Measurements from ENCODE around the gene CCDC9.
"Not testable (repeated sequence)": the region's sequence is repeated elsewhere in the genome, so short reads cannot be mapped to it uniquely, and the experiment has no call there.

The CCDC9 gene

GRCh38 chr19:47260476-47260875 is 4.2 kb downstream of the CCDC9 start:
- Mint-ChIP-seq H3K27ac (no peak overlapping the region), H3K27me3 (no peaks in the 10 kb centered on the region), H3K4me1 (peaks cover 42% of the 10 kb centered on the region), H3K36me3 (peaks cover 44% of the 10 kb centered on the region), H3K9me3 (no peaks in the 10 kb centered on the region), H3K4me3 (no peak overlapping the region)
- DNase-seq, result no peak
- CTCF ChIA-PET, result no interaction called here

DNA sequence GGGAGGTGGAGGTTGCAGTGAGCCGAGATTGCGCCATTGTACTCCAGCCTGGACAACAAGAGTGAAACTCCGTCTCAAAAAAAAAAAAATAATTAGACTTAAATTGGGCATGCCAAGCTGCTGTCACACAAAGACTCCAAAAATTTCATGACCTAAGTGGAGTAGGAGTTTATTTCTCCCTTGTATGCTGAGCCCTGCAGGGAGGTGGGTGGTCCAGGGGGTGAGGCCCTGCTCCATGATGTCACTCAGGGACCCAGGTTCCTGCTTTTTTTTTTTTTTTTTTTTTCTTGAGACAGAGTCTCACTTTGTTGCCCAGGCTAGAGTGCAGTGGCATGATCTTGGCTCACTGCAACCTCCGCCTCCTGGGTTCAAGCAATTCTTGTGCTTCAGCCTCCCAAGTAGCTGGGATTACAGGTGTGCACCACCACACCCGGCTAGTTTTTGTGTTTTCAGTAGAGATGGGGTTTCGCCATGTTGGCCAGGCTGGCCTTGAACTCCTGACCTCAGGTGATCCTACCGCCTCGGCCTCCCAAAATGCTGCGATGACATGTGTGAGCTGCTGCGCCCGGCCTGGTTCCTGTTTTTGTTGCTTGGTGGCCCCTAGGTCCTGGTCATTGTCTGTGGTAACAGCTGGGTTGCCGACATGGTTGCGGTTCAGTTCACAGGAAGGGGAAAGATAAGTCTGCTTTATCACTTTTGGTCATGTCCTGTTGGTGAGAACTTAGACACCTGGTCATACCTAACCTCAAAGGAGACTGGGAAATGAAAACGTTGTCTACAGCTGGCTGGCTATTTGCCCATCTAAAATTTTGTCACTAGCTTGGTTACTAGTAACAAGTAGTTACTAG is 5.8 kb downstream of the CCDC9 start:
- Mint-ChIP-seq H3K4me1 (peaks cover 35% of the 10 kb centered on the region), H3K36me3 (peaks cover 55% of the 10 kb centered on the region)
- H3K9me3 Mint-ChIP-seq, DNase-seq, CTCF ChIA-PET, H3K4me3 Mint-ChIP-seq, H3K27ac Mint-ChIP-seq, H3K27me3 Mint-ChIP-seq: not testable (repeated sequence)

DNA sequence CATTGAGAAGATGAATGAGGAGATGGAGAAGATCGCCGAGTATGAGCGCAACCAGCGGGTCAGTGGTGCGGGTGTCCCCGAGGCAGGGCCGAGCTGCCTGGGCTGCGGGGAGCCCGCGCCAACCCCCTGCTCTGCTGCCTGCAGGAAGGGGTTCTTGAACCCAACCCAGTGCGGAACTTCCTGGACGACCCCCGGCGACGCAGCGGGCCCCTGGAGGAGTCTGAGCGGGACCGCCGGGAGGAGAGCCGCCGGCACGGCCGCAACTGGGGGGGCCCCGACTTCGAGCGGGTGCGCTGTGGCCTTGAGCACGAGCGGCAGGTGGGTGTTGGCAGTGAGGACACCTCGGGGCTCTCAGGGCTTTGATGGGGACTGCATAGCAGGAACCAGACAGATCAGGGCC is 8.3 kb downstream of the CCDC9 start:
- DNase-seq, result no peak
- no peak overlapping the region for H3K4me3 Mint-ChIP-seq
- H3K9me3 Mint-ChIP-seq, result no peaks in the 10 kb centered on the region
- CTCF ChIA-PET, result no interaction called here
- peaks cover 43% of the 10 kb centered on the region for H3K36me3 Mint-ChIP-seq
- H3K4me1 Mint-ChIP-seq, result peaks cover 10% of the 10 kb centered on the region
- no peaks in the 10 kb centered on the region for H3K27me3 Mint-ChIP-seq
- no peak overlapping the region for H3K27ac Mint-ChIP-seq

- Mint-ChIP-seq H3K4me1 (peaks cover 2% of the 10 kb centered on the region), H3K27ac (no peak overlapping the region), H3K4me3 (no peak overlapping the region), H3K9me3 (no peaks in the 10 kb centered on the region), H3K36me3 (peaks cover 40% of the 10 kb centered on the region), H3K27me3 (no peaks in the 10 kb centered on the region)
- no peak for DNase-seq
- CTCF ChIA-PET, result interaction anchor here (0.6 to 1.5 kb wide), 2 partner anchors 22 to 75 kb away, joined by 3 to 4 read pairs; no protein-coding TSS in a partner anchor
Measured at GRCh38 chr19:47266401-47266941, 10.1 kb downstream of the CCDC9 start.

GRCh38 chr19:47267350-47267759 is 11.0 kb downstream of the CCDC9 start:
- no peak for DNase-seq
- Mint-ChIP-seq H3K27me3 (no peaks in the 10 kb centered on the region), H3K4me1 (peaks cover 6% of the 10 kb centered on the region), H3K36me3 (peaks cover 39% of the 10 kb centered on the region), H3K4me3 (no peak overlapping the region), H3K9me3 (no peaks in the 10 kb centered on the region), H3K27ac (no peak overlapping the region)
- CTCF ChIA-PET, result no interaction called here

DNA sequence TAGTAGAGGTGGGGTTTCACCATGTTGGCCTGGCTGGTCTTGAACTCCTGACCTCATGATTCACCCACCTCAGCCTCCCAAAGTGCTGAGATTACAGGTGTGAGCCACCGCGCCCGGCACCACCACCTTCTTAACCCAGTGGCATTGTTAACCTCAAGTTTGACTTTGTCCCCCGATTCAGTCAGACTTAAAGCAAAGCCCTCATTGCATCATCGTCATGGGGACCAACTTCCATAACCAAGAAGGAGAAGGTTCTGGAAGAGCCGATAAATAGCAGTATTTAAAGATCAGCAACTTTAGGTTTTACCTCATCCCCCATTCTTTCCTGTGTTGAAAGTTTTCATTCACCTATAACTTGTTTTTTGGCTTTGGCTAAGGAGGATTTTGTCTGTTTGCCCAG is 11.7 kb downstream of the CCDC9 start:
- CTCF ChIA-PET, result no interaction called here
- no peak for DNase-seq
- no peak overlapping the region for H3K4me3 Mint-ChIP-seq
- H3K36me3 Mint-ChIP-seq, result peaks cover 39% of the 10 kb centered on the region
- no peaks in the 10 kb centered on the region for H3K9me3 Mint-ChIP-seq
- H3K27me3 Mint-ChIP-seq, result no peaks in the 10 kb centered on the region
- no peak overlapping the region for H3K27ac Mint-ChIP-seq
- peaks cover 12% of the 10 kb centered on the region for H3K4me1 Mint-ChIP-seq

DNA sequence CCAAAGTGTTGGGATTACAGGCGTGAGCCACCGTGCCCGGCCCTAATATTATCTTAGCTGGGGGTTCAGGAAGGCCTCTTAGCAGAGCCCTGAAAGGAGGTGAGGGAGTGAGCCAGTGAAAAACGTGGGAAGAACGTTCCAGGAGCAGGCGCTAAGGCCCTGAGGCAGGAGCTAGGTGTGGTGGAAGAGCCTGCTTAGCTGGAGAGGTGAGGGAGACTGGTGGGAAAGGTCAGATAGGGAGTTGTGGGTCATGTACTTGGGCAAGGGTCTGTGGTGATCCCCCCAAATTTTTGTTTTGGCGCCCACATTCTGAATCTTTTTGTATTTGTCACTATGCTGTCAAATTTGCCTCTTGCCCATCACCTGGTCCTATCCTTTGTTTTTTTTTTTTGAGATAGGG is 13.3 kb downstream of the CCDC9 start:
- Mint-ChIP-seq H3K27me3 (no peaks in the 10 kb centered on the region), H3K4me1 (peaks cover 17% of the 10 kb centered on the region), H3K4me3 (no peak overlapping the region), H3K36me3 (peaks cover 34% of the 10 kb centered on the region), H3K27ac (no peak overlapping the region), H3K9me3 (no peaks in the 10 kb centered on the region)
- no peak for DNase-seq
- CTCF ChIA-PET, result no interaction called here

DNA sequence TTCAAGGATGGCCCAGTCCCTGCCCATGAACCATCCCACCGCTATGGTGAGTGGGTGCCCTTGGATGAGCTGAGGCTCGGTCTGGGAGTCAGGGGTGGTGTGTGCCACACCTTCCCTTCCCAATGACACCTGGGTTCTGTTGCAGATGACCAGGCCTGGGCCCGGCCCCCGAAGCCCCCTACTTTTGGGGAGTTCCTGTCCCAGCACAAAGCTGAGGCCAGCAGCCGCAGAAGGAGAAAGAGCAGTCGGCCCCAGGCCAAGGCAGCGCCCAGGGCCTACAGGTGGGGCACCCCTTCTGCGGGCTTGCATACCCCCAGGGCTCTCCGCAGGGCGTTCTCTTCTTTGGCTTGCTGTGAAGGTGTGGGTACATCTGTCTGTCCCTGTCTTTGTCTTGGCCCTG is 14.1 kb downstream of the CCDC9 start:
- Mint-ChIP-seq H3K4me3 (no peak overlapping the region), H3K27me3 (no peaks in the 10 kb centered on the region), H3K4me1 (peaks cover 20% of the 10 kb centered on the region), H3K9me3 (no peaks in the 10 kb centered on the region), H3K36me3 (peaks cover 33% of the 10 kb centered on the region), H3K27ac (peak overlapping the region; percentile 75)
- no peak for DNase-seq
- CTCF ChIA-PET, result no interaction called here

DNA sequence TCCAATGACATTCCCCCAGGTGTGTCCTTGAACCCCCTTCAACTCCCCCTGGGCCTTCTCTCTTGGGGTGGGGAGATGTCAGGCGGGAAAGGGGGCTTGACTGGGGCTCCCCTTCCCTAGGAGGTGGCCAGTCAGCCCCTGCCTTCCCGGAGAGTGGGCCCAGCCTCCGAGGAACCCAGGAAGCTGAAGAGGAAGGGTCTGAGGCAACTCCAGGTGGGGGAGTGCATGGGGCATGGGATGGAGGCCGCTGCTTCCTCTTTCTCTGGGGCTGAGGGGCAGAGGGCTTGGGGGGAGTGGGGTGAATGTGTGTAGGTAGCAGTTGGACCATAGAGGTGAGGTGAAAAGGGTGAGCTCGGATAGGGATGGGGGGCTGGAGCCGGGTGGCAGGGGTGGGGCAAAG is 15.6 kb downstream of the CCDC9 start:
- H3K36me3 Mint-ChIP-seq, result peaks cover 34% of the 10 kb centered on the region
- no peak overlapping the region for H3K4me3 Mint-ChIP-seq
- no peaks in the 10 kb centered on the region for H3K27me3 Mint-ChIP-seq
- H3K9me3 Mint-ChIP-seq, result no peaks in the 10 kb centered on the region
- CTCF ChIA-PET, result interaction anchor here (1.2 kb wide), 1 partner anchor 28 kb away, joined by 3 read pairs; no protein-coding TSS in a partner anchor
- no peak for DNase-seq
- peaks cover 29% of the 10 kb centered on the region for H3K4me1 Mint-ChIP-seq
- peak overlapping the region; percentile 85 for H3K27ac Mint-ChIP-seq

DNA sequence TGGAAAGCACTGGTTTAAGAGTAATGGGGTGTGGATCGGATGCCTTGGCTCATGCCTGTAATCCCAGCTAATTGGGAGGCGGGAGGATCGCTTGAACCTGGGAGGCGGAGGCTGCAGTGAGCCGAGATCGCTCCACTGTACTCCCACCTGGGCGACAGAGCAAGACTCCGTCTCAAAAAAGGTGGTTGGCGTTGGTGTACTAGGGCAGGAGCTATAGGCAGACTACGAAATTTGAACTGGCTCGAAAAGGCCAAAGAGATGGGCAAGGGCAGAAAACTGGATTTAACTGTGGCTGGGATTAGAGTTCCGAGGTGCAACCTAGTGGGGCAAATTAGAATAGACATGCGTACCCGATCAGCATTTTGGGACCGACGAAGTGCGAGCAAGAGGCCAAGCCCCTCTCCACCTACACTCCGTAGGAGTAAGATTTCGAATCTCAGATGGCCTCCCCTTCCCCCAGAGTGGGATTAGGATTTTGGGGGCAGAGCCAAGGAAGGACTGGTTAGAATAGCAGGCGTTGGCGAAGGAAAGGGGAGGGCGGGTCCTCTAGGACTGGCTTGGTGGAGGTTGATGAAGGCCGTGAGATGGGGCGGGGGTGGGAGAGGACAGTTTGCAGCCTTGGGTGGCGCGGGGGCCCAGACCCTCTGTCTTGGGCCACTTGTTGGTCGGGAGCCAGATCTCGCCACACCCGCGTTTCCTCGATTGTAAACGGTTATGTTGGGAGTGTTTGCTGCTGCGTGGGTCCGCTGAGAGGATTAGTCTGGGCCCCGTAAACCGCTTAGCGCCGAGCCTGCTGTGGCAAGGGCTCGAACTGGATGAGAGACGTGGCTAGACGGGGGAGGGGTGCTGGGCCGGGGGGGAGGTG is 16.4 kb downstream of the CCDC9 start:
- Mint-ChIP-seq H3K4me1 (peaks cover 29% of the 10 kb centered on the region), H3K9me3 (no peaks in the 10 kb centered on the region), H3K27me3 (no peaks in the 10 kb centered on the region), H3K27ac (peak overlapping the region; percentile 85), H3K4me3 (peak overlapping the region; percentile 95), H3K36me3 (peaks cover 29% of the 10 kb centered on the region)
- no peak for DNase-seq
- CTCF ChIA-PET, result interaction anchor here (1.2 kb wide), 1 partner anchor 29 kb away, joined by 3 read pairs; no protein-coding TSS in a partner anchor

- no peaks in the 10 kb centered on the region for H3K9me3 Mint-ChIP-seq
- peaks cover 31% of the 10 kb centered on the region for H3K4me1 Mint-ChIP-seq
- H3K4me3 Mint-ChIP-seq, result peak overlapping the region; percentile 95
- CTCF ChIA-PET, result interaction anchor here (1.3 to 1.4 kb wide), 2 partner anchors 11 to 17 kb away, joined by 4 to 5 read pairs; partner anchors contain the start of gene CCDC9
- H3K27ac Mint-ChIP-seq, result peak overlapping the region; percentile 99
- no peaks in the 10 kb centered on the region for H3K27me3 Mint-ChIP-seq
- H3K36me3 Mint-ChIP-seq, result peaks cover 31% of the 10 kb centered on the region
- peak; percentile 95 for DNase-seq
Measured at GRCh38 chr19:47273313-47274070, 17.2 kb downstream of the CCDC9 start.

GRCh38 chr19:47274071-47274890 is 18.0 kb downstream of the CCDC9 start, which contains the start of gene INAFM1:
TSS of gene INAFM1 (plus strand) at chr19:47274885. CDS start at chr19:47274920, 35 bp downstream.
- peaks cover 32% of the 10 kb centered on the region for H3K4me1 Mint-ChIP-seq
- peak; percentile 99 for DNase-seq
- peaks cover 29% of the 10 kb centered on the region for H3K36me3 Mint-ChIP-seq
- H3K9me3 Mint-ChIP-seq, result no peaks in the 10 kb centered on the region
- peak within 1 kb of the TSS; percentile 95 for H3K4me3 Mint-ChIP-seq
- CTCF ChIA-PET, result interaction anchor here (1.2 to 2.3 kb wide), 6 partner anchors 11 to 162 kb away, joined by 3 to 6 read pairs (median 4); partner anchors contain the start of genes CCDC9 and DHX34
- peak within 1 kb of the TSS; percentile 99 for H3K27ac Mint-ChIP-seq
- no peaks in the 10 kb centered on the region for H3K27me3 Mint-ChIP-seq
